GM21529 (cell line): ENCODE data around the gene DPH3.

Source experiments
- ATAC-seq: cut with Tn5 transposase; IDR thresholded peaks from one replicate; pipeline ENCODE4 v1.9.1; 2021; ENCODE audit not compliant: unreplicated experiment

DPH3 gene

GRCh38 chr3:16294844-16295243 is 30.1 kb upstream of the DPH3 start:
- no peak for ATAC-seq

GRCh38 chr3:16290827-16291196 is 26.1 kb upstream of the DPH3 start:
- ATAC-seq, result peak; percentile 68

- no peak for ATAC-seq
These were observed 25.5 kb upstream of the DPH3 start for GRCh38 chr3:16290007-16290826.

GRCh38 chr3:16289144-16289889 is 24.6 kb upstream of the DPH3 start:
- ATAC-seq, result no peak

GRCh38 chr3:16288664-16289063 is 23.9 kb upstream of the DPH3 start:
- ATAC-seq, result no peak

- ATAC-seq, result no peak
These were observed 22.2 kb upstream of the DPH3 start for GRCh38 chr3:16286751-16287543.

- peak; percentile 71 for ATAC-seq
These were observed 21.4 kb upstream of the DPH3 start for GRCh38 chr3:16286161-16286560.

- no peak for ATAC-seq
These were observed 19.9 kb upstream of the DPH3 start for GRCh38 chr3:16284633-16285032.

- ATAC-seq, result no peak
These were observed 15.9 kb upstream of the DPH3 start for GRCh38 chr3:16280671-16281070.

- ATAC-seq, result no peak
These were observed 14.5 kb upstream of the DPH3 start for GRCh38 chr3:16279010-16279801.

GRCh38 chr3:16277471-16277870 is 12.7 kb upstream of the DPH3 start:
- ATAC-seq, result no peak

GRCh38 chr3:16273867-16274266 is 9.1 kb upstream of the DPH3 start:
- no peak for ATAC-seq

- no peak for ATAC-seq
These were observed 7.8 kb upstream of the DPH3 start for GRCh38 chr3:16272588-16272987.

GRCh38 chr3:16270855-16271254 is 6.1 kb upstream of the DPH3 start:
- ATAC-seq, result no peak

- ATAC-seq, result no peak
These were observed 2.0 kb upstream of the DPH3 start for GRCh38 chr3:16266714-16267113.

- ATAC-seq, result no peak
These were observed 678 bp upstream of the DPH3 start for GRCh38 chr3:16265455-16265786.

- peak; percentile 3 for ATAC-seq
These were observed 502 bp downstream of the DPH3 start for GRCh38 chr3:16264174-16264707.

GRCh38 chr3:16262174-16262573 is 2.6 kb downstream of the DPH3 start:
- ATAC-seq, result no peak

- no peak for ATAC-seq
These were observed 4.7 kb downstream of the DPH3 start for GRCh38 chr3:16260046-16260445.

- ATAC-seq, result no peak
These were observed 5.9 kb downstream of the DPH3 start for GRCh38 chr3:16258866-16259265.

- no peak for ATAC-seq
These were observed 6.6 kb downstream of the DPH3 start for GRCh38 chr3:16258177-16258576.
